SK-N-MC (cell line): ENCODE data around the gene LCT.

Experiments used
- EZH2 ChIP-seq: fragments of 200-600 bp; sonication (generic); IDR thresholded peaks from one replicate; pipeline ENCODE4 v1.6.1; 2017; ENCODE audit warnings: antibody characterized with exemption
- FOXP2 ChIP-seq: optimal IDR thresholded peaks from 2 replicates; pipeline ENCODE3; 2011; ENCODE audit warnings: mild to moderate bottlenecking, moderate library complexity; ENCODE audit not compliant: insufficient read depth; ENCODE audit errors: extremely low read length, control extremely low read depth
- POLR2AphosphoS5 ChIP-seq: IDR thresholded peaks from 2 replicates; pipeline ENCODE4 v1.6.1; 2012; ENCODE audit warnings: mild to moderate bottlenecking, low read depth, low read length, borderline replicate concordance

DNA sequence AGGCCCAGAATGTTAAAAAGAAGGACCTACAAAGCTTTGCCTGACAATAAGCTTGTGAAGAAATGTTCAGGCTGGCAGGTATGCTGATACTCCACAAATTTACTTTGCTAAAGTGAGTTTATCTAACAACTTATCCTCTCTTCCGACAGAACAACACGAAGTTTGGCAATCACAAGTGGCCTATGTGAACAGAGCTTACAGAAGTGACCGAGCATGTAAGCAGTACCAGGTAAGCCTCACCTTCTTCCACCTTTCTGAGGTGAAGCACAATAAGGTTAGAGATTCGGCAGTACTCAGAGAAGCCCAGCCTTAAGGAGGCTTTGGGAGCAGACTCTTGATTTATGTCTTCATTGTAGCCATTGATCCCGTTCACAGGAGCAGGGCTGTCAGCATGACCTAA lies 9.0 kb upstream of the LCT start:
- no peak for TF ChIP-seq EZH2
- no peak for TF ChIP-seq POLR2AphosphoS5
- TF ChIP-seq FOXP2: no peak
